ENCODE measurements around the gene CRBN.

Gene CRBN

GRCh38 chr3:3179407-3180094 lies at the start of gene CRBN:
CRBN (minus strand) TSS chr3:3179691; CDS start chr3:3179687, 4 bp downstream.
- peak; percentile 84 for DNase-seq (ENCODE audit: low read depth)

DNA sequence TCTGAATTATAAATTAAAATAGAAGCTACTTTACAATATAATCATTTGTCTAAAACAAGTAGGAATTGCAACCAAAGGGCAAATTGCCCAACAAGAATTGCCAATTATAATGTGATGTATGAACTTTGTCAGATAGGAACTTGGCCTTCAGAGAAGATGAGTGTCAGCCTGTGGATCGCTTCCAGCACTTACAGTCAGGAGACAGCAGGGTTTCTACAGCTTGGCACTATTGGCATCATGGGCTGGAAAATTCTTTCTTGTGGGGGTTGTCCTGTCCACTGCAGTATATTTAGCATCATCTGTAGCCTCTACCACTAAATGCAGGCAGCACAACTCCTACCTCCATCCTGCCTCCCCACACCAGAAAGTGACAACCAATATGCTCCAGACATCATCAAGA lies 48.1 kb upstream of the CRBN start:
- DNase-seq (ENCODE audit: low read depth): no peak

GRCh38 chr3:3221528-3221927 lies 42.0 kb upstream of the CRBN start:
- no peak for DNase-seq (ENCODE audit: low read depth)

DNA sequence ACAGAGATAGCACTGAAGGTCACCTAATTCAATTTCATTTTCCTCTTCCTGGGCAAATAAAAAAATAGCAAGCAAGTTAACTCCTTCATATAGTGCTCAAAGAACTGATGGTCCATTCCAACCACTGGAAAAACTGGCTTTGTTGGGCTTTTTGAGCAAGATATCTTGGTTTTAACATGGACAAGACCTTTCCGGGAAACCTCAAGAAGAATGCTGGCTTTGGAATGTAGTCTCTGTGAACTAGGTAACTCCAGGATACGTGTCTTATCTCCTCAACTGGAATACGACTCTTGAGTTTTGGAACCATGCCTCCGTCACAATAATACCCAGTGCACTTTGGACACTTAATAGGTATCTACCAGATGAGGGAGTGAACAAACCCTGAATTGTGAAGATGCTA lies 36.9 kb upstream of the CRBN start:
- DNase-seq (ENCODE audit: low read depth): no peak

DNA sequence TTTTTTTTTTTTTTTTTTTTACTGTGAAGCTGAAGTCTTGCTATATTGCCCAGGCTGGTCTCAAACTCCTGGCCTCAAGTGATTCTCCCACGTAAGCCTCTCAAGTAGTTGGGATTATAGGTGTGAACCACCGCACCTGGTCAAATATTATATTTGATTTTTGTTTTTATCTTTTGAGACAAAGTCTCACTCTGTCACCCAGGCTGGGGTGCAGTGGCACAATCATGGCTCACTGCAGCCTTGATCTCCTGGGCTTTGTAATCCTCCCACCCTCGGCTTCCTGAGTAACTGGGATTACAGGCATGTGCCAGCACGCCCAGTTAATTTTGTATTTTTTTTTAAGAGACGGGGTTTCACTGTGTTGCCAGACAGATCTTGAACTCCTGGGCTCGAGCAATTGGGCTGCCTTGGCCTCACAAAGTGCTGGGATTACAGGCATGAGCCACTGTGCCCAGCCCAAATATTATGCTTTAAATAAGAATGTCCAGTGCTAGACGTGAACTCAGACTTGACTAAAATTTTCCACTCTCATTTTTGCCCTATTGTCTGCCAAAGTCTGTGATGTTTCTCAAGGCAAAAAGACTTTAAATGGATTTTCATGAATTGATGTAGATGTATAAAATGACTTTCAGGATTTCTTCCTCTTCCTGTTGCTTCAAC lies 33.4 kb upstream of the CRBN start:
- no peak for DNase-seq (ENCODE audit: low read depth)

- no peak for DNase-seq (ENCODE audit: low read depth)
Observed at GRCh38 chr3:3209714-3210113, 30.2 kb upstream of the CRBN start.

GRCh38 chr3:3209057-3209456 lies 29.6 kb upstream of the CRBN start:
- no peak for DNase-seq (ENCODE audit: low read depth)

- no peak for DNase-seq (ENCODE audit: low read depth)
Observed at GRCh38 chr3:3201611-3202010, 22.1 kb upstream of the CRBN start.

DNA sequence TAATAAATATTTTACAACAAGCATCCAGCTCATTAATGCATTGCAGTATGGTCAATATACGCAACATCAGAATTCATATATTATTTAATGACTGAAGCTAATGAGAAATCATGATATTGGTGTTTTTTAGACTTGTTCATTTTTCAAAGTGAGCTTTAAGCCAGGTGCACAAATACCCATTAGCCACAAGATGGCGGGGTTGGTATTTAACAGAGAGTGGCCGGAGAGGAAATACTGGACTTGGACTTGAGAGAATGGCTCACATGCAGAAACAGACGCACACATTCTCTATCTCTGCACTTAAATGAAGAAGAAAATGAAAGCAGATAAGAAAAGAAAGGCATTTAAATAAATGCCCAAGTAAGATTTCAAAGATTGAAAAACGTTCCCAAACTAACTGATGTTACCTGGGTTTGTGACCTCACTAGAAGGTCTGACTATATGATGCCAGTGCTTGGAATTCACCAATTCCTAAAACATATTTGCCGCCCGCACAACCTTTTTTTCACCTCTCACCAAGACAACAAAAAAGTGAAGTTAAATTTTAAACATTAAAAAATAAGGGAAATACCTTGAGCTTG lies 21.2 kb upstream of the CRBN start:
- no peak for DNase-seq (ENCODE audit: low read depth)

- no peak for DNase-seq (ENCODE audit: low read depth)
Observed at GRCh38 chr3:3199306-3199705, 19.8 kb upstream of the CRBN start.

DNA sequence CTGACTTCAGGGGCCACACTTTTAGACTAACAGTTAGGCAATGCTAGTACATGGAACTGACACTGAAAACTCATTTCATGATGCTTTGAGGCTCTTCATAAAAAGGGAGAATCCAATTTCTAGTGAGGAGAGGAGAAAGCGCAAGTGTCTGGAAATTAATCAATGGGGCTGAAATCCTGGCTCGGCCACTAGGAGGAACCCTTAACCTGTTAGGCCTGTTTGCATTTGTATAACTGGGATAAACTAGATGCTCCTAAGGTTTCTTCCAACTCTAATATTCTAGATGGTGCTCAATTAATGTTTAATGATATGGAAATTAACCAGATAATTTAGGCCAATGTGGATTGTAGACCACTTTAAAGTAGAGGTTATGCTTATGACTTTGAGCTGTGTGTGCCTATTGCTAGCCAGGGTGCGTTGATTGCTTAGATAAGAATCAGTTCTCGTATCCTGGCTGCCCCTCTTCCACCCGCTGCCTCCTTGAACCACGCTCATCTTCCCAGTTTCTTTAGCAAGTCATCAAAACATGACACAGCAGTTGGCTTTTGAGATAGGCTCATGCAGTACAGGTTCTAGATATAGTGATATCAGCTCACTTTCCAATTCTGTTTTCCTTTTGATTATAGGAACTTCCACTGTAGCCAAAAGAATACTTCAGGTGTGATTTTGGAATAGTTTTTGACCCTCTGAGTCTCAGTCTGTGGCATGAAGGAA lies 16.8 kb upstream of the CRBN start:
- no peak for DNase-seq (ENCODE audit: low read depth)

DNA sequence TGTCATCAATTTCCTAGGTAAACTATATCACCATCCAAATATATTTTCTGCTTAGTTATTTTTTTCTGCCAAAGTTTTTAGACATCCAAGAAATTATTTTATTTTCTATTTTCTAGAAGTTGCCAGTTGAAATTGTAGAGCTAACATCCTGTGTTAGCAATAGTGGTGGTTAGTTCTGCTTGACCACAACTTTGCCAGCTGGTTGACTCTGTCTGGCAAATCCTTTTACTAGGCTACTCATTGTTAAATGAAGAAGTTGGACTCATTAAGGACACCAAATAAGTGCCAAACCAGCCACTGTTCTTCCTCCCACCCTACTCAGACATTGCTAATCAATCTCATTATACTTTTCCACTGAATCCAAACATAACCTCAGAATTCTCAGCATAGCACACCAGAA lies 15.4 kb upstream of the CRBN start:
- no peak for DNase-seq (ENCODE audit: low read depth)

DNA sequence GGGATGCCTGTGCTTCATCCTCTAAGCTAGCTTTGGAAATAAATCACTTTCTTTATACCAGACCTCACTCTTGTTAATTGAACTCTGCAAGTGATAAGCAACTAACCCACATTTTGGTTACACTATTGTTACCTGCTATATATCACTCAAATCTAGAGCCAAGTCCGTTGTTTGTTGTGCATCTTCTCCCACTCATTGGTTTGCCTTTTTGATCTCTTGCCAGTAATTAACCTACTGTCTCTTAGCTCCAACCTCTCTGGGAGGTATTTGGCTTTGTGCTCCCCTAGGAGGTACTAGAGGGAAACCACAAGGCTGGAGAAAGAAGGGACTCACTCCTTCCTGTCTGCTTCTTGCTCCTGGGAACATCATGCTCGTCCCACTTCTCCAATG lies 12.8 kb upstream of the CRBN start:
- DNase-seq (ENCODE audit: low read depth): no peak

- no peak for DNase-seq (ENCODE audit: low read depth)
Observed at GRCh38 chr3:3191675-3192285, 12.3 kb upstream of the CRBN start.

- no peak for DNase-seq (ENCODE audit: low read depth)
Observed at GRCh38 chr3:3189961-3190360, 10.5 kb upstream of the CRBN start.

DNA sequence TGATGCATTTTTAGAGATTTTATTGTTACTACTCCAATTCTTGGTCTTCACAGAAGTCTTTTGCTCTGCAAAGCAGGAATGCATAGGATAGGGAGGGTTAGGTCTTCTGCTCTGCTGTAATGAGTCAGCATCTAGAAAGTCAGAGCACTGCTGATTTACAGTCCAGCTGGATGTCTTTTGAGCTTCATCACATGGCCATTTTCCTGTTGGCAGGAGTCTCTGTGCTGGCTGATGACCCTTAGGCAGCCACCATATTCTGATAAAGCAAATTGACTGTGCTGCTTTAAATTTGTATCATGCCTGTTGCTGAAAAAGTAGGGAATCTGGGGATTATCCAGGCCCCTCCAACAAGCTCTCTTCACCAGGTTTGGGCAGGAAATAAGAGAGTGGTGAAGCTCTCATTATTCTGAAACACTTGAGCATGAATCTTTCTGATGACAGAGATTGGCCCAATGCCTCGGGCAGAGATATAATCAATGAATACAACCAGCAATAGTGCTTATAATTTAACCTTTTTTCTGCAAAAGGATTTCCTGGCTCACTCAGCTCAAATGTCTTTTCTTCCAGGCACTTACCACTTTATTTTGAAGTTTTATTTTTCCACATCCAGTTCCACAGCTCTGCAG lies 9.7 kb upstream of the CRBN start:
- no peak for DNase-seq (ENCODE audit: low read depth)

- DNase-seq (ENCODE audit: low read depth): no peak
Observed at GRCh38 chr3:3184876-3185275, 5.4 kb upstream of the CRBN start.

GRCh38 chr3:3180456-3180855 lies 965 bp upstream of the CRBN start:
- DNase-seq (ENCODE audit: low read depth): no peak

DNA sequence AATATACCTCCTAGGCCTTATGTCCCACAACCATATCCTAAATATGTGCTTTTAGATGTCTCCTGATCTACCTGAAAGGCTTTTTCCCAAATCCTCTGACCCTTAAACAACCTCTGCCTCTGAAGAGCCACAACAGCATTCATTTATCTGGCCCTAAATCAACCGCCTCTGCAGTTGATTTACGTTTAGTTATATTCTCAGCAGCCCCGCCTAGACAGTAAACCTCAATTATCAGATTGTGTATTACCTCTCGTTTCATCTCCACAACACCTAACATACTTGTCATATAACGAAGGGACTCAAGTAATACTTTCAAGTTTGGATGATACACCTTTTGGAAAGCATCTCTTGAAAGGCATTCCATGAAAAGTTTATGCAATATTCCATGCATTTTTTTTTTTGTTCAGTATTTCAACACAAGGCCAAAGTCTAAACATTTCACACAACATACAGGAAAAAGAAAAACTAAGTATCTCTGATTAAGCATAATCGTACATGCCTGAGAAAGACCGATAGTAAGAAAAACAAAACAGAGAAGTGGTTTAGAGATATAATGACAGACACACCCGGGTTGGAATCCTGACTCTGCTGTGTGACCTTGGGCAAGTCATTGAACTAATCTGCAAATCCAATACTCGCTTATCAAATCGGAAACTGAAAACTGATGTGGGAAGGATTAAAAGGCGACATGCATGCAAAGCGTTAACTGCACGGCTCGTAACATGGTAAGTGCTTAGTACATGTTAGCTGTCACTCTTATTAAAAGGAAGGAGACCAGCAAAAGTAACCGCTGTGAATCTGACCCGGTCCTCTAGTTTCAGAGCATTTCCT lies 778 bp downstream of the CRBN start:
- DNase-seq (ENCODE audit: low read depth): no peak

GRCh38 chr3:3177861-3178497 lies 1.5 kb downstream of the CRBN start:
- DNase-seq (ENCODE audit: low read depth): no peak

DNA sequence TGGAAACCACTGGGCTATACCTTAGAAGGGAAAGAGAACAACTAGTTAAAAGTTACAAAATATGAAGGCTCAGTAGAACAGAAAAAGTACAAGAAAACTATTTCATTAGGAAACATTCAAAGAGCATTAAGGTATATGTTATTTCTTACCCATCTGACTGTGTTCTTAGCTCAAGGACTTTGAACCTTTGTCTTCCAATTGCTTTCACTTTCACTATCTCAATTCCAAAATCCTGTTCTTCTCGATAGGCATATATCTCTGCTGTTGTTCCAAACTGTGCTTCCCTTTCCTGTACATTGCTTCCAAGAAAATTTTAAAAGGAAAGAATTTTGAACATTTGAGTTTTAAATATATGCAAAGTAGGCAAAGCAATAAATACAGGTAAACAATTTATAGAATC lies 6.9 kb downstream of the CRBN start:
- no peak for DNase-seq (ENCODE audit: low read depth)
